ENCODE measurements around the gene CEP68.

- TF ChIP-seq POLR2AphosphoS5 (IDR thresholded peaks at IDR 0.05; ENCODE audit: low read depth, low read length), result no peak
- TF ChIP-seq CEBPB (IDR thresholded peaks at IDR 0.05; ENCODE audit: low read depth), result no peak
- TF ChIP-seq, protein P1, sequence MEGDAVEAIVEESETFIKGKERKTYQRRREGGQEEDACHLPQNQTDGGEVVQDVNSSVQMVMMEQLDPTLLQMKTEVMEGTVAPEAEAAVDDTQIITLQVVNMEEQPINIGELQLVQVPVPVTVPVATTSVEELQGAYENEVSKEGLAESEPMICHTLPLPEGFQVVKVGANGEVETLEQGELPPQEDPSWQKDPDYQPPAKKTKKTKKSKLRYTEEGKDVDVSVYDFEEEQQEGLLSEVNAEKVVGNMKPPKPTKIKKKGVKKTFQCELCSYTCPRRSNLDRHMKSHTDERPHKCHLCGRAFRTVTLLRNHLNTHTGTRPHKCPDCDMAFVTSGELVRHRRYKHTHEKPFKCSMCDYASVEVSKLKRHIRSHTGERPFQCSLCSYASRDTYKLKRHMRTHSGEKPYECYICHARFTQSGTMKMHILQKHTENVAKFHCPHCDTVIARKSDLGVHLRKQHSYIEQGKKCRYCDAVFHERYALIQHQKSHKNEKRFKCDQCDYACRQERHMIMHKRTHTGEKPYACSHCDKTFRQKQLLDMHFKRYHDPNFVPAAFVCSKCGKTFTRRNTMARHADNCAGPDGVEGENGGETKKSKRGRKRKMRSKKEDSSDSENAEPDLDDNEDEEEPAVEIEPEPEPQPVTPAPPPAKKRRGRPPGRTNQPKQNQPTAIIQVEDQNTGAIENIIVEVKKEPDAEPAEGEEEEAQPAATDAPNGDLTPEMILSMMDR (IDR thresholded peaks at IDR 0.05 in 2 of 3, conservative IDR thresholded peaks at IDR 0.05 in 1 of 3; ENCODE audit: borderline replicate concordance in 1 of 3, insufficient read depth in 1 of 3, low read depth in 2 of 3, low read length in 2 of 3), result no peak
- TF ChIP-seq, protein P2, sequence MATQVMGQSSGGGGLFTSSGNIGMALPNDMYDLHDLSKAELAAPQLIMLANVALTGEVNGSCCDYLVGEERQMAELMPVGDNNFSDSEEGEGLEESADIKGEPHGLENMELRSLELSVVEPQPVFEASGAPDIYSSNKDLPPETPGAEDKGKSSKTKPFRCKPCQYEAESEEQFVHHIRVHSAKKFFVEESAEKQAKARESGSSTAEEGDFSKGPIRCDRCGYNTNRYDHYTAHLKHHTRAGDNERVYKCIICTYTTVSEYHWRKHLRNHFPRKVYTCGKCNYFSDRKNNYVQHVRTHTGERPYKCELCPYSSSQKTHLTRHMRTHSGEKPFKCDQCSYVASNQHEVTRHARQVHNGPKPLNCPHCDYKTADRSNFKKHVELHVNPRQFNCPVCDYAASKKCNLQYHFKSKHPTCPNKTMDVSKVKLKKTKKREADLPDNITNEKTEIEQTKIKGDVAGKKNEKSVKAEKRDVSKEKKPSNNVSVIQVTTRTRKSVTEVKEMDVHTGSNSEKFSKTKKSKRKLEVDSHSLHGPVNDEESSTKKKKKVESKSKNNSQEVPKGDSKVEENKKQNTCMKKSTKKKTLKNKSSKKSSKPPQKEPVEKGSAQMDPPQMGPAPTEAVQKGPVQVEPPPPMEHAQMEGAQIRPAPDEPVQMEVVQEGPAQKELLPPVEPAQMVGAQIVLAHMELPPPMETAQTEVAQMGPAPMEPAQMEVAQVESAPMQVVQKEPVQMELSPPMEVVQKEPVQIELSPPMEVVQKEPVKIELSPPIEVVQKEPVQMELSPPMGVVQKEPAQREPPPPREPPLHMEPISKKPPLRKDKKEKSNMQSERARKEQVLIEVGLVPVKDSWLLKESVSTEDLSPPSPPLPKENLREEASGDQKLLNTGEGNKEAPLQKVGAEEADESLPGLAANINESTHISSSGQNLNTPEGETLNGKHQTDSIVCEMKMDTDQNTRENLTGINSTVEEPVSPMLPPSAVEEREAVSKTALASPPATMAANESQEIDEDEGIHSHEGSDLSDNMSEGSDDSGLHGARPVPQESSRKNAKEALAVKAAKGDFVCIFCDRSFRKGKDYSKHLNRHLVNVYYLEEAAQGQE (IDR thresholded peaks at IDR 0.05; ENCODE audit: low read depth), result no peak
- no peak for TF ChIP-seq RAD21 (IDR thresholded peaks at IDR 0.05; ENCODE audit: low read depth)
These were observed 34.5 kb upstream of the CEP68 start for GRCh38 chr2:65021709-65022108.
